HAP-1 (cell line): Measurements from ENCODE around the gene CLCN5.

ENCODE experiments used
- DNase-seq, 2 experiments: peaks; one replicate each; pipeline ENCODE4 v3.0.0-alpha.2; 2016 to 2020; ENCODE audit warnings: low spot score in 2 of 2
- H3K27me3 ChIP-seq: fragments of 250-450 bp; sonication (Bioruptor Pico); 2 replicates; pipeline ENCODE4 v1.5.1; 2020; ENCODE audit warnings: low read depth, mild to moderate bottlenecking, moderate library complexity
- H3K36me3 ChIP-seq: fragments of 250-450 bp; sonication (Bioruptor Pico); replicated peaks from 2 replicates; pipeline ENCODE4 v1.5.1; 2020; ENCODE audit warnings: mild to moderate bottlenecking
- H3K4me1 ChIP-seq: fragments of 250-450 bp; sonication (Bioruptor Pico); 2 replicates; pipeline ENCODE4 v1.5.1; 2020; ENCODE audit warnings: mild to moderate bottlenecking
- H3K4me3 ChIP-seq: fragments of 250-450 bp; sonication (Bioruptor Pico); 2 replicates; pipeline ENCODE4 v1.5.1; 2020; ENCODE audit warnings: mild to moderate bottlenecking, moderate library complexity
- H3K9me3 ChIP-seq: fragments of 250-450 bp; sonication (Bioruptor Pico); 2 replicates; pipeline ENCODE4 v1.5.1; 2020; ENCODE audit warnings: mild to moderate bottlenecking, moderate library complexity
- in situ Hi-C: fragments of 300-500 bp; cut with MboI; formaldehyde crosslinking; loops from 3 replicates; pipeline ENCODE4 v1.14.3; 2020; ENCODE audit warnings: low sequenced_read_pairs, inconsistent platforms, mixed read lengths

Gene CLCN5

GRCh38 chrX:50054147-50054546, 131.8 kb downstream of the CLCN5 start:
- no peaks in the 10 kb centered on the region; the same call in 1 of the 2 replicates for H3K4me1 ChIP-seq
- H3K4me3 ChIP-seq: no peak overlapping the region
- no peaks in the 10 kb centered on the region for H3K9me3 ChIP-seq
- H3K27me3 ChIP-seq: no peaks in the 10 kb centered on the region
- no peak for DNase-seq
- in situ Hi-C loops: no loop called here
- H3K36me3 ChIP-seq: no peaks in the 10 kb centered on the region

GRCh38 chrX:50066318-50066937, 144.0 kb downstream of the CLCN5 start:
- Histone ChIP-seq H3K36me3 (no peaks in the 10 kb centered on the region), H3K4me1 (no peaks in the 10 kb centered on the region), H3K27me3 (no peaks in the 10 kb centered on the region), H3K4me3 (no peak overlapping the region), H3K9me3 (no peaks in the 10 kb centered on the region)
- in situ Hi-C loops: no loop called here
- DNase-seq: no peak

GRCh38 chrX:50067435-50068284, 145.3 kb downstream of the CLCN5 start:
- peak; percentile 29 to 52 for DNase-seq
- no peaks in the 10 kb centered on the region for H3K4me1 ChIP-seq
- H3K9me3 ChIP-seq: no peaks in the 10 kb centered on the region
- in situ Hi-C loops: no loop called here
- H3K36me3 ChIP-seq: no peaks in the 10 kb centered on the region
- H3K4me3 ChIP-seq: no peak overlapping the region
- no peaks in the 10 kb centered on the region for H3K27me3 ChIP-seq

GRCh38 chrX:50068285-50068563, 145.8 kb downstream of the CLCN5 start:
- H3K36me3 ChIP-seq: no peaks in the 10 kb centered on the region
- H3K9me3 ChIP-seq: no peaks in the 10 kb centered on the region
- H3K4me3 ChIP-seq: no peak overlapping the region
- in situ Hi-C loops: no loop called here
- no peaks in the 10 kb centered on the region for H3K4me1 ChIP-seq
- DNase-seq: no peak
- no peaks in the 10 kb centered on the region for H3K27me3 ChIP-seq

- Histone ChIP-seq H3K4me1 (no peaks in the 10 kb centered on the region), H3K4me3 (no peak overlapping the region), H3K9me3 (no peaks in the 10 kb centered on the region), H3K36me3 (no peaks in the 10 kb centered on the region), H3K27me3 (no peaks in the 10 kb centered on the region)
- in situ Hi-C loops: no loop called here
- DNase-seq: no peak
These were observed 146.5 kb downstream of the CLCN5 start for GRCh38 chrX:50068893-50069292.

- in situ Hi-C loops: no loop called here
- Histone ChIP-seq H3K4me3 (no peak overlapping the region), H3K9me3 (no peaks in the 10 kb centered on the region), H3K36me3 (no peaks in the 10 kb centered on the region), H3K27me3 (no peaks in the 10 kb centered on the region), H3K4me1 (no peaks in the 10 kb centered on the region)
- no peak for DNase-seq
These were observed 149.1 kb downstream of the CLCN5 start for GRCh38 chrX:50071494-50071893.

GRCh38 chrX:50072110-50072509, 149.7 kb downstream of the CLCN5 start:
- no peak for DNase-seq
- Histone ChIP-seq H3K27me3 (no peaks in the 10 kb centered on the region), H3K4me1 (no peaks in the 10 kb centered on the region), H3K36me3 (no peaks in the 10 kb centered on the region), H3K4me3 (no peak overlapping the region), H3K9me3 (no peaks in the 10 kb centered on the region)
- in situ Hi-C loops: no loop called here

- no peak overlapping the region for H3K4me3 ChIP-seq
These were observed 151.2 kb downstream of the CLCN5 start for GRCh38 chrX:50073601-50074000.

GRCh38 chrX:50075630-50076339, 153.4 kb downstream of the CLCN5 start:
- Histone ChIP-seq H3K36me3 (no peaks in the 10 kb centered on the region), H3K9me3 (no peaks in the 10 kb centered on the region), H3K4me1 (no peaks in the 10 kb centered on the region), H3K4me3 (no peak overlapping the region), H3K27me3 (no peaks in the 10 kb centered on the region)
- in situ Hi-C loops: no loop called here
- DNase-seq: no peak

More at GRCh38 chrX:50073601-50074000, 151.2 kb downstream of the CLCN5 start:
- no peak for DNase-seq
- Histone ChIP-seq H3K27me3 (no peaks in the 10 kb centered on the region), H3K4me1 (no peaks in the 10 kb centered on the region), H3K9me3 (no peaks in the 10 kb centered on the region), H3K36me3 (no peaks in the 10 kb centered on the region)
- in situ Hi-C loops: no loop called here

- Histone ChIP-seq H3K36me3 (no peaks in the 10 kb centered on the region), H3K9me3 (no peaks in the 10 kb centered on the region), H3K27me3 (no peaks in the 10 kb centered on the region), H3K4me1 (no peaks in the 10 kb centered on the region), H3K4me3 (no peak overlapping the region)
- in situ Hi-C loops: no loop called here
- DNase-seq: peak in 1 of 2 experiments; percentile 42
These were observed 159.0 kb downstream of the CLCN5 start for GRCh38 chrX:50081282-50081889.

GRCh38 chrX:50082741-50083140, 160.3 kb downstream of the CLCN5 start:
- in situ Hi-C loops: no loop called here

GRCh38 chrX:50088645-50089044, 166.2 kb downstream of the CLCN5 start:
- Histone ChIP-seq H3K4me3 (no peak overlapping the region), H3K9me3 (no peaks in the 10 kb centered on the region), H3K36me3 (no peaks in the 10 kb centered on the region; the same call in none of the 2 replicates), H3K4me1 (no peaks in the 10 kb centered on the region), H3K27me3 (no peaks in the 10 kb centered on the region)
- no peak for DNase-seq
- in situ Hi-C loops: no loop called here

More at GRCh38 chrX:50082741-50083140, 160.3 kb downstream of the CLCN5 start:
- no peaks in the 10 kb centered on the region for H3K4me1 ChIP-seq
- H3K27me3 ChIP-seq: no peaks in the 10 kb centered on the region
- H3K4me3 ChIP-seq: no peak overlapping the region
- no peaks in the 10 kb centered on the region for H3K36me3 ChIP-seq
- DNase-seq: no peak
- no peaks in the 10 kb centered on the region for H3K9me3 ChIP-seq

GRCh38 chrX:50093625-50094024, 171.2 kb downstream of the CLCN5 start:
- in situ Hi-C loops: no loop called here
- no peaks in the 10 kb centered on the region for H3K9me3 ChIP-seq
- no peak overlapping the region for H3K4me3 ChIP-seq
- no peak for DNase-seq
- H3K4me1 ChIP-seq: no peaks in the 10 kb centered on the region
- no peaks in the 10 kb centered on the region for H3K27me3 ChIP-seq
- H3K36me3 ChIP-seq: no peaks in the 10 kb centered on the region; the same call in none of the 2 replicates

- H3K27me3 ChIP-seq: no peaks in the 10 kb centered on the region
- no peak overlapping the region for H3K4me3 ChIP-seq
- DNase-seq: no peak
- no peaks in the 10 kb centered on the region for H3K4me1 ChIP-seq
- no peaks in the 10 kb centered on the region for H3K9me3 ChIP-seq
- in situ Hi-C loops: no loop called here
- H3K36me3 ChIP-seq: no peaks in the 10 kb centered on the region
These were observed 174.7 kb downstream of the CLCN5 start for GRCh38 chrX:50097071-50097470.
